GM18499 (cell line): Measurements from ENCODE around the gene FMO1.
"Not testable (repeated sequence)": the region's sequence is repeated elsewhere in the genome, so short reads cannot be mapped to it uniquely, and the experiment has no call there.

Experiments used
- ATAC-seq: cut with Tn5 transposase; IDR thresholded peaks from one replicate; pipeline ENCODE4 v1.9.1; 2021; ENCODE audit warnings: moderate number of reproducible peaks; ENCODE audit not compliant: insufficient read depth, unreplicated experiment

Gene FMO1

GRCh38 chr1:171231326-171231725, 17.0 kb upstream of the FMO1 start:
- no peak for ATAC-seq

GRCh38 chr1:171233183-171233582, 15.1 kb upstream of the FMO1 start:
- no peak for ATAC-seq

GRCh38 chr1:171236231-171236630, 12.1 kb upstream of the FMO1 start:
- ATAC-seq, result not testable (repeated sequence)

- no peak for ATAC-seq
These were observed 4.4 kb upstream of the FMO1 start for GRCh38 chr1:171243878-171244277.

GRCh38 chr1:171245458-171246064, 2.7 kb upstream of the FMO1 start:
- no peak for ATAC-seq

- no peak for ATAC-seq
These were observed 793 bp upstream of the FMO1 start for GRCh38 chr1:171247501-171247900.

GRCh38 chr1:171248841-171249240, 547 bp downstream of the FMO1 start:
- ATAC-seq, result no peak

- no peak for ATAC-seq
These were observed 2.0 kb downstream of the FMO1 start for GRCh38 chr1:171250263-171250662.

- ATAC-seq, result no peak
These were observed 3.0 kb downstream of the FMO1 start for GRCh38 chr1:171251042-171251951.

- no peak for ATAC-seq
These were observed 3.6 kb downstream of the FMO1 start for GRCh38 chr1:171251952-171252300.

- peak; percentile 76 for ATAC-seq
These were observed 4.2 kb downstream of the FMO1 start for GRCh38 chr1:171252482-171252881.

- ATAC-seq, result no peak
These were observed 6.6 kb downstream of the FMO1 start for GRCh38 chr1:171254859-171255258.

- no peak for ATAC-seq
These were observed 8.8 kb downstream of the FMO1 start for GRCh38 chr1:171256940-171257606.

- no peak for ATAC-seq
These were observed 9.3 kb downstream of the FMO1 start for GRCh38 chr1:171257607-171258076.

- ATAC-seq, result no peak
These were observed 10.1 kb downstream of the FMO1 start for GRCh38 chr1:171258429-171258828.

- ATAC-seq, result no peak
These were observed 10.6 kb downstream of the FMO1 start for GRCh38 chr1:171258943-171259342.

GRCh38 chr1:171261336-171261735, 13.0 kb downstream of the FMO1 start:
- ATAC-seq, result no peak

GRCh38 chr1:171263901-171264300, 15.6 kb downstream of the FMO1 start:
- ATAC-seq, result no peak

- ATAC-seq, result no peak
These were observed 17.4 kb downstream of the FMO1 start for GRCh38 chr1:171265686-171266085.

GRCh38 chr1:171266930-171267329, 18.6 kb downstream of the FMO1 start:
- no peak for ATAC-seq

GRCh38 chr1:171267391-171267790, 19.1 kb downstream of the FMO1 start:
- ATAC-seq, result no peak
